ENCODE data around the gene HNRNPDL. TPM values are rescaled to one million over a fixed set of nuclear protein-coding genes. Genes with fewer than 3 reads are reported as not detected.
A peak's percentile ranks its signal among the peaks of the same experiment; 100 is the strongest.

Gene HNRNPDL
- total and polyA plus RNA-seq, 2 of the 13 experiments (the other 11 are each of a cell fraction or from before 2014, with no cell fraction given) = 167 to 414 TPM

GRCh38 chr4:82452026-82452425 is 21.8 kb upstream of the HNRNPDL start (continued):
- TF ChIP-seq, protein P1, sequence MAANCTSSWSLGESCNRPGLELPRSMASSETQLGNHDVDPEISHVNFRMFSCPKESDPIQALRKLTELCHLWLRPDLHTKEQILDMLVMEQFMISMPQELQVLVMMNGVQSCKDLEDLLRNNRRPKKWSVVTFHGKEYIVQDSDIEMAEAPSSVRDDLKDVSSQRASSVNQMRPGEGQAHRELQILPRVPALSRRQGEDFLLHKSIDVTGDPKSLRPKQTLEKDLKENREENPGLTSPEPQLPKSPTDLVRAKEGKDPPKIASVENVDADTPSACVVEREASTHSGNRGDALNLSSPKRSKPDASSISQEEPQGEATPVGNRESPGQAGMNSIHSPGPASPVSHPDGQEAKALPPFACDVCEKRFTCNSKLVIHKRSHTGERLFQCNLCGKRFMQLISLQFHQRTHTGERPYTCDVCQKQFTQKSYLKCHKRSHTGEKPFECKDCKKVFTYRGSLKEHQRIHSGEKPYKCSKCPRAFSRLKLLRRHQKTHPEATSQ (CRISPR knock-in tag; IDR thresholded peaks at IDR 0.05; ENCODE audit: borderline replicate concordance) = no peak
- TF ChIP-seq KDM5B (CRISPR knock-in tag; IDR thresholded peaks at IDR 0.05; ENCODE audit: borderline replicate concordance) = no peak
- no peak for TF ChIP-seq JARID2 (CRISPR knock-in tag; IDR thresholded peaks at IDR 0.05; ENCODE audit: insufficient replicate concordance)
- TF ChIP-seq TEAD3 (CRISPR knock-in tag; optimal IDR thresholded peaks at IDR 0.05; ENCODE audit: borderline replicate concordance) = no peak
- TF ChIP-seq ATM (IDR thresholded peaks at IDR 0.05; ENCODE audit: borderline replicate concordance) = no peak
- no peak for TF ChIP-seq ZNF678 (CRISPR knock-in tag; IDR thresholded peaks at IDR 0.05)
- TF ChIP-seq, protein P2, sequence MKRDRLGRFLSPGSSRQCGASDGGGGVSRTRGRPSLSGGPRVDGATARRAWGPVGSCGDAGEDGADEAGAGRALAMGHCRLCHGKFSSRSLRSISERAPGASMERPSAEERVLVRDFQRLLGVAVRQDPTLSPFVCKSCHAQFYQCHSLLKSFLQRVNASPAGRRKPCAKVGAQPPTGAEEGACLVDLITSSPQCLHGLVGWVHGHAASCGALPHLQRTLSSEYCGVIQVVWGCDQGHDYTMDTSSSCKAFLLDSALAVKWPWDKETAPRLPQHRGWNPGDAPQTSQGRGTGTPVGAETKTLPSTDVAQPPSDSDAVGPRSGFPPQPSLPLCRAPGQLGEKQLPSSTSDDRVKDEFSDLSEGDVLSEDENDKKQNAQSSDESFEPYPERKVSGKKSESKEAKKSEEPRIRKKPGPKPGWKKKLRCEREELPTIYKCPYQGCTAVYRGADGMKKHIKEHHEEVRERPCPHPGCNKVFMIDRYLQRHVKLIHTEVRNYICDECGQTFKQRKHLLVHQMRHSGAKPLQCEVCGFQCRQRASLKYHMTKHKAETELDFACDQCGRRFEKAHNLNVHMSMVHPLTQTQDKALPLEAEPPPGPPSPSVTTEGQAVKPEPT (CRISPR knock-in tag; IDR thresholded peaks at IDR 0.05; ENCODE audit: low read depth) = no peak
- no peak for TF ChIP-seq RNF2 (conservative IDR thresholded peaks at IDR 0.05; ENCODE audit: low read depth)

DNA sequence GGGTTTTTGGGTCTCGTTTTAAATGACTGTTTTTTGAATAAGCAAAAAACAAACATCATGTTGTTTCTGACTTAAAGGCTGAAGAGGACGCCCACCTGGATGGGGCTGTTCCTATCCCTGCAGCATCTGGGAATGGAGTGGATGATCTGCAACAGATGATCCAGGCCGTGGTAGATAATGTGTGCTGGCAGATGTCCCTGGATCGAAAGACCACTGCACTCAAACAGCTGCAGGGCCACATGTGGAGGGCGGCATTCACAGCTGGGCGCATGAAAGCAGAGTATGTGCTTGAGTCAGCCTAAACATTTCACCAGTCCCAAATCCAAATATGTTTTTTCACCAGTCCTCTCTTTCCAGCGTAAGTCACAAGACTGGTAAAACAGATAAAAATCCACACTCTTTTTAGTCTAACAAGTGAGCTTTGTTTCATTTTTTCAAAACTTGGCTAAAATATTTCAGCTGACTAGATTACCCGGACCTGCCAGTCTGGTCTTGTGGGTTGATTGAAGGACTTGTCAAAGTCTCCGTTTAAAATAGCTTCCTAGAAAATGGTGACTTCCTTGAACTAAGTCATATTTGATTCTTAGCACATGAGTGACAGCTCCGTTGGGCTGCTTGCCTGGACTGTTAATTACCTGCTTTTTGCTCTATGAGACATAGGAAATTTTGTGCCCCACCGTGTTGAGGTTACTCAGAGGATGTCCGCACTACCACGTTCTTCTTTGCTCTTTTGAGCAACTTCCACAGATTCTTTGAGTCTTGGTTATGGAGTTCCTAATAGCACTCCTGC is 20.9 kb upstream of the HNRNPDL start:
- DNase-seq (ENCODE audit: low spot score) (no peak), ATAC-seq (no peak), FAIRE-seq (no peak)
- ChIA-PET POLR2A (no interaction called here), CTCF (ENCODE audit: low intra/inter-chr PET ratio, low total read pairs) (no interaction called here)
- TSS peak; percentile 12 for BruUV-seq (replicated peaks)
- Histone ChIP-seq H3K36me3 (replicated peaks in 1 of 2; ENCODE audit: control insufficient read depth in 1 of 2, insufficient read depth in 2 of 2, low read length in 2 of 2) (peaks cover 11 to 62% of the 10 kb centered on the region in 2 experiments), H3K9me3 (ENCODE audit: low read length) (no peaks in the 10 kb centered on the region), H2AFZ (ENCODE audit: low read length) (no peak overlapping the region), H3K4me1 (ENCODE audit: insufficient read depth, low read length) (no peaks in the 10 kb centered on the region), H4K20me1 (ENCODE audit: insufficient read depth, low read length) (no peaks in the 10 kb centered on the region), H3K27ac (ENCODE audit: extremely low read length, insufficient read depth, low read length) (no peak overlapping the region), H3K79me2 (ENCODE audit: insufficient read depth, low read length) (peaks cover 8% of the 10 kb centered on the region), H3K4me2 (ENCODE audit: low read depth, low read length) (no peak overlapping the region), H3K9ac (ENCODE audit: insufficient read depth, low read depth, low read length) (no peak overlapping the region), H3K27me3 (ENCODE audit: control insufficient read depth in 1 of 2, insufficient read depth in 2 of 2, low read length in 2 of 2) (no peaks in the 10 kb centered on the region), H3K4me3 (replicated peaks in 1 of 3; ENCODE audit: insufficient read depth in 1 of 3, low read depth in 2 of 3, low read length in 3 of 3) (no peak overlapping the region)
- in situ Hi-C loops (cut with HindIII; ENCODE audit: extremely low pct_ligation_motif_present, low pct_unique_long_range_greater_than_20kb) (no loop called here), intact Hi-C loops (cut with micrococcal nuclease; ENCODE audit: unreplicated experiment) (no loop called here)
- WGBS (ENCODE audit: low lambda C conversion rate) = 98% methylated on average over 12 of the region's 13 CpGs
- no peak for TF ChIP-seq ZNF331 (CRISPR knock-in tag; IDR thresholded peaks at IDR 0.05)
- TF ChIP-seq YY1 (IDR thresholded peaks at IDR 0.05; ENCODE audit: insufficient read depth, insufficient replicate concordance, low read depth, low read length) = no peak
- TF ChIP-seq ZNF337 (CRISPR knock-in tag; IDR thresholded peaks at IDR 0.05; ENCODE audit: borderline replicate concordance, low read depth) = no peak
